ENCODE results near the gene ZNF789. TPM values are rescaled to one million over a fixed set of nuclear protein-coding genes. Genes with fewer than 3 reads are reported as not detected.

ZNF789 gene
- total RNA-seq, result 4.4 and 9.7 TPM in 2 replicates

DNA sequence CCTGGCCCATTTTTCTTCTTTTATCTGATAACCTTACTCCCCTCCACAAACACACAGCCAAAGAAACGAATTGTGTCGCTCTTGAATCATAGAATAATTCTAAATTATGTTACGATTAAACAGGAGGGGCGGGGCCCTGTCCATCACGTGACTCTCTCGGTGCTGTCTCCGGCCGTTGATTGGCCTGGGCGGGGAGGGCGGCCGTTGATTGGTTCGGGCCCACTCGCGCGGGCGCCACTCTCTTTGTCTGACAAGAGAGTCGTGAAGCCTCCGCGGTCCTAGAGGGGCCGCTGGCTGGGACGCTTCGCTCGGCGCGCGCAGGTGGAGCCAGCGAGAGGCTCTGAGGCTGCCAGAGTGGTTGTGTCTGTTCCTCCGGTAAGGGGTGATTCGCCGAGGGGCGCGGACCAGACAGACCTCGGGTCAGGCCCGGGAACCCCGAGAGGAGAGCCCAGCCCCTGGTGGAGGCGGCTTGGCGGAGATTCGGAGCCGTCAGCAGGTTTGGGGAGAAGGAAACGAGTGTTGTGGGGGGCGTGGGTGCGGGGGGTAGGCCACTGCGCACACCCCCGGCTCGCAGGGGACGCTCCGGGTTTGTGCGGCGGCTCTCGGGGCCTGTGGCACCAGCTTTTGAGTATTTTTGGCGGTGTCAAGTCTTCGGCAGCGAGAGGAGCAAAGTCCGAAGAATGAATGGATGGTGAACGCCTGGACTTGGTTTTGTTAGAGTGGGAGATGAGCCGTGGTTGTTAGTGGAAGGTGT is at the start of gene ZNF789:
TSS of gene ZNF789 (plus strand) at position 330 of the 754 bp plus-strand sequence. CDS start 3,567 bp downstream, outside the sequence.

GRCh38 chr7:99438573-99439480 is 33.9 kb upstream of the ZNF789 start, which contains the start of the genes CPSF4 and PTCD1:
TSS of gene CPSF4 (plus strand) at chr7:99438943. CDS start at chr7:99439083, 140 bp downstream.
TSS of gene PTCD1 (minus strand) at chr7:99438798. CDS start at chr7:99435242, 3,556 bp downstream.

GRCh38 chr7:99499721-99500636 is 27.3 kb downstream of the ZNF789 start, which contains the start of gene ZNF394:
TSS of gene ZNF394 (minus strand) at chr7:99500281. CDS start at chr7:99500093, 188 bp downstream.

GRCh38 chr7:99504603-99505323 is 32.1 kb downstream of the ZNF789 start, which contains the start of gene ZKSCAN5:
TSS of gene ZKSCAN5 (plus strand) at chr7:99504662. CDS start at chr7:99506045, 1,383 bp downstream.

Other genes with a start within 250 kb of the ZNF789 start
- 0.43 TPM in 1 of 2 replicates, not detected in the other for gene MYH16, start 200.1 kb upstream of the ZNF789 start, total RNA-seq
- 209 and 273 TPM in 2 replicates for gene ARPC1A, start 147.0 kb upstream of the ZNF789 start, total RNA-seq
- gene ARPC1B, start 98.2 kb upstream of the ZNF789 start, total RNA-seq, result 399 and 536 TPM in 2 replicates
- gene PDAP1, start 64.3 kb upstream of the ZNF789 start, total RNA-seq, result 42.1 and 74.0 TPM in 2 replicates
- 87.6 and 133 TPM in 2 replicates for gene BUD31, start 63.9 kb upstream of the ZNF789 start, total RNA-seq
- 4.8 and 8.4 TPM in 2 replicates for gene PTCD1, start 34.1 kb upstream of the ZNF789 start, total RNA-seq
- gene CPSF4, start 33.9 kb upstream of the ZNF789 start, total RNA-seq, result 33.4 and 39.6 TPM in 2 replicates
- 99.8 and 214 TPM in 2 replicates for gene ATP5MF, start 6.7 kb upstream of the ZNF789 start, total RNA-seq
- gene ZNF394, start 27.4 kb downstream of the ZNF789 start, total RNA-seq, result 28.2 and 31.9 TPM in 2 replicates
- 16.0 and 16.9 TPM in 2 replicates for gene ZKSCAN5, start 31.8 kb downstream of the ZNF789 start, total RNA-seq
- gene FAM200A, start 79.2 kb downstream of the ZNF789 start, total RNA-seq, result 3.9 and 5.7 TPM in 2 replicates
- gene ZNF655, start 85.8 kb downstream of the ZNF789 start, total RNA-seq, result 65.9 and 85.3 TPM in 2 replicates
- gene TMEM225B, start 125.4 kb downstream of the ZNF789 start, total RNA-seq, result 0.44 TPM in 1 of 2 replicates, not detected in the other
- 8.3 and 15.9 TPM in 2 replicates for gene ZSCAN25, start 144.1 kb downstream of the ZNF789 start, total RNA-seq
- under 0.01 and 0.72 TPM in 2 replicates for gene CYP3A5, start 207.1 kb downstream of the ZNF789 start, total RNA-seq